HepG2 (cell line): ENCODE data around the gene PTPN18. TPM values are rescaled to one million over a fixed set of nuclear protein-coding genes. Genes with fewer than 3 reads are reported as not detected.

ENCODE experiments used
- ADNP ChIP-seq: sonication (generic); formaldehyde crosslinking; IDR thresholded peaks from 2 replicates; pipeline ENCODE4 v1.4.0; 2020; ENCODE audit warnings: missing genetic modification reagents
- GFI1 ChIP-seq: sonication (generic); formaldehyde crosslinking; IDR thresholded peaks from 2 replicates; pipeline ENCODE4 v1.5.0; 2020; ENCODE audit warnings: missing genetic modification reagents, mild to moderate bottlenecking, borderline replicate concordance
- HDAC1 ChIP-seq: sonication (generic); formaldehyde crosslinking; IDR thresholded peaks from 2 replicates; pipeline ENCODE4 v1.5.1; 2020; ENCODE audit warnings: mild to moderate bottlenecking, missing genetic modification reagents
- HNRNPL ChIP-seq: fragments of 200-400 bp; formaldehyde crosslinking; IDR thresholded peaks from 2 replicates; pipeline ENCODE4 v1.6.1; 2017; ENCODE audit warnings: mild to moderate bottlenecking, low read depth, low read length
- ISX ChIP-seq: sonication (generic); formaldehyde crosslinking; conservative IDR thresholded peaks from 2 replicates; pipeline ENCODE4 v1.5.0; 2020; ENCODE audit warnings: missing genetic modification reagents
- MAZ ChIP-seq, 2 experiments: sonication (generic) in 1 of 2; formaldehyde crosslinking in 1 of 2; IDR thresholded peaks; 2 replicates each; pipeline versions ENCODE4 v1.5.0 to v1.6.1; 2012 to 2020; ENCODE audit warnings: low read depth in 2 of 2, mild to moderate bottlenecking in 2 of 2, borderline replicate concordance in 1 of 2, improper control_type of control experiment in 1 of 2, low read length in 1 of 2, missing genetic modification reagents in 1 of 2, moderate library complexity in 1 of 2
- PITX1 ChIP-seq: sonication (generic); formaldehyde crosslinking; IDR thresholded peaks from 2 replicates; pipeline ENCODE4 v1.5.1; 2020; ENCODE audit warnings: mild to moderate bottlenecking, missing genetic modification reagents
- SRY ChIP-seq: sonication (generic); formaldehyde crosslinking; IDR thresholded peaks from 2 replicates; pipeline ENCODE4 v1.8.0; 2022; ENCODE audit warnings: mild to moderate bottlenecking, missing genetic modification reagents
- ZBTB42 ChIP-seq: sonication (generic); formaldehyde crosslinking; IDR thresholded peaks from 2 replicates; pipeline ENCODE4 v1.5.0; 2020; ENCODE audit warnings: mild to moderate bottlenecking, missing genetic modification reagents
- ZNF629 ChIP-seq: sonication (generic); formaldehyde crosslinking; conservative IDR thresholded peaks from 2 replicates; pipeline ENCODE4 v1.5.0; 2020; ENCODE audit warnings: missing genetic modification reagents
- ZNF850 ChIP-seq: sonication (generic); formaldehyde crosslinking; conservative IDR thresholded peaks from 2 replicates; pipeline ENCODE4 v1.9.0; 2021; ENCODE audit warnings: mild to moderate bottlenecking, missing genetic modification reagents
- polyA plus RNA-seq, 8 experiments: library from polyadenylated mRNA; depleted of rRNA in 3 of 8; stranded (reverse) in 7 of 8; unstranded in 1 of 8; fragments of >200 nt; fragmentation: Illumina TruSeq in 4 of 8; extraction: Trizol in 4 of 8; gene quantifications; 2 replicates each; pipeline versions ENCODE4 v1.2.1 to v1.2.3, GENCODE V29; 2011 to 2016; ENCODE audit warnings: low read depth in 4 of 8, missing spikeins in 1 of 8, mixed read lengths in 1 of 8; ENCODE audit not compliant: insufficient read depth in 1 of 8
- total RNA-seq, 5 experiments: library from RNA; depleted of rRNA; stranded (reverse); fragments of >200 nt; fragmentation: Illumina TruSeq; extraction: Trizol; gene quantifications; 2 replicates each; pipeline ENCODE4 v1.2.3, GENCODE V29; 2016; ENCODE audit warnings: low read depth in 1 of 5
- TF ChIP-seq, protein P1 (sequence below): sonication (generic); formaldehyde crosslinking; IDR thresholded peaks from 2 replicates; pipeline ENCODE4 v1.5.0; 2020; ENCODE audit warnings: missing genetic modification reagents
- TF ChIP-seq, protein P2 (sequence below): sonication (generic); formaldehyde crosslinking; IDR thresholded peaks from 2 replicates; pipeline ENCODE4 v1.4.0; 2020; ENCODE audit warnings: mild to moderate bottlenecking, low read depth, missing genetic modification reagents
- TF ChIP-seq, protein P3 (sequence below): sonication (generic); formaldehyde crosslinking; IDR thresholded peaks from 2 replicates; pipeline ENCODE4 v1.8.1; 2023; ENCODE audit warnings: mild to moderate bottlenecking, moderate library complexity, missing genetic modification reagents
- TF ChIP-seq, protein P4 (sequence below): sonication (generic); formaldehyde crosslinking; IDR thresholded peaks from 2 replicates; pipeline ENCODE4 v1.4.0; 2020; ENCODE audit warnings: mild to moderate bottlenecking, missing genetic modification reagents
- TF ChIP-seq, protein P5 (sequence below): sonication (generic); formaldehyde crosslinking; IDR thresholded peaks from 2 replicates; pipeline ENCODE4 v1.8.1; 2023; ENCODE audit warnings: missing genetic modification reagents, mild to moderate bottlenecking, borderline replicate concordance

The PTPN18 gene
- total and polyA plus RNA-seq, 2 of the 13 experiments (the other 11 are each of a cell fraction or from before 2014, with no cell fraction given), result 14.8 to 39.6 TPM

DNA sequence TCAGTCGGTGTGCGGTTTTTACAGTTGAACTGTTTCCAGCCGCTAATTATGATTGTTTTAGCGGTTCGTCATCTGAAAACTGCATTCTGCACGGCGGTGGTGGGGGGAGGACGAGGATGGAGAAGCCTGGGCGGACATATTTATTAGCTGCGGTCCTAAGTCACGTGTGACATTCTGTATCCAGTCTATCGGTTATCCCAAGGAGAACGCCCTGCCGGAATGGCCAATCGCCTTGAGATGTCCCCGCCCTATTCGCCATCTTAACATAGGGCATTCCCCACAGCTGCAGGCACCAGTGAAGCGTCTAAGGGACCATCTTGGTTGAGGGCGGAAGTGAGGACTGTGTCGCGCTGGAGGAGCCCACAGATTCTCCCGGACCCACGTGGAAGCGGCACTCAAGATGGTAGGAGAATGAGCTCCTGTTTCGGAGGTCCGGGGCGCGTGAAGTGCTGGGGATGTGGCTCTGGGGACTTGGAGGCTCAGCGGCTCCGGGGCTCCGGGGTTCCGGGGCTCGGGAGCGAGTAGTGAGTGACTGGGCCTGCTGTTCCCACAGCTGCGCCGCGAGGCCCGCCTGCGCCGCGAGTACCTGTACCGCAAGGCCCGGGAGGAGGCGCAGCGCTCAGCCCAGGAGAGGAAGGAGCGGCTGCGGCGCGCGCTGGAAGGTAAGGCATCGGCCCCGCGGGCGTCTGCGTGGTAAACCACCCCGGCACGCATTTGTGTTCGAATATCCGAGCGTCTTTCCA lies 13.2 kb upstream of the PTPN18 start, which contains the start of gene IMP4 (continued):
- TF ChIP-seq, protein P1, sequence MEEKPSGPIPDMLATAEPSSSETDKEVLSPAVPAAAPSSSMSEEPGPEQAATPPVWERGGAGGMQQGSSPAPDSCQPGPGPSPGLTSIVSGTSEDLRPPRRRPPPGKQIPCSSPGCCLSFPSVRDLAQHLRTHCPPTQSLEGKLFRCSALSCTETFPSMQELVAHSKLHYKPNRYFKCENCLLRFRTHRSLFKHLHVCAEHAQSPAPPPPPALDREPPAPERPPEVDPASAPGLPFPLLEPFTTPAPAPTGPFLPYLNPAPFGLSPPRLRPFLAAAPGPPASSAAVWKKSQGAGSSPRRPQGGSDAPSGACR, result peak; percentile 66; the same call in 1 of the 2 replicates
- peak; percentile 76 for TF ChIP-seq GFI1 (CRISPR knock-in tag)
- TF ChIP-seq PITX1 (CRISPR knock-in tag), result no peak; the same call in 1 of the 2 replicates
- no peak; the same call in 1 of the 2 replicates for TF ChIP-seq ZNF629 (CRISPR knock-in tag)
- TF ChIP-seq, protein P2, sequence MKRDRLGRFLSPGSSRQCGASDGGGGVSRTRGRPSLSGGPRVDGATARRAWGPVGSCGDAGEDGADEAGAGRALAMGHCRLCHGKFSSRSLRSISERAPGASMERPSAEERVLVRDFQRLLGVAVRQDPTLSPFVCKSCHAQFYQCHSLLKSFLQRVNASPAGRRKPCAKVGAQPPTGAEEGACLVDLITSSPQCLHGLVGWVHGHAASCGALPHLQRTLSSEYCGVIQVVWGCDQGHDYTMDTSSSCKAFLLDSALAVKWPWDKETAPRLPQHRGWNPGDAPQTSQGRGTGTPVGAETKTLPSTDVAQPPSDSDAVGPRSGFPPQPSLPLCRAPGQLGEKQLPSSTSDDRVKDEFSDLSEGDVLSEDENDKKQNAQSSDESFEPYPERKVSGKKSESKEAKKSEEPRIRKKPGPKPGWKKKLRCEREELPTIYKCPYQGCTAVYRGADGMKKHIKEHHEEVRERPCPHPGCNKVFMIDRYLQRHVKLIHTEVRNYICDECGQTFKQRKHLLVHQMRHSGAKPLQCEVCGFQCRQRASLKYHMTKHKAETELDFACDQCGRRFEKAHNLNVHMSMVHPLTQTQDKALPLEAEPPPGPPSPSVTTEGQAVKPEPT, result peak; percentile 90; the same call in 1 of the 2 replicates
- TF ChIP-seq, protein P3, sequence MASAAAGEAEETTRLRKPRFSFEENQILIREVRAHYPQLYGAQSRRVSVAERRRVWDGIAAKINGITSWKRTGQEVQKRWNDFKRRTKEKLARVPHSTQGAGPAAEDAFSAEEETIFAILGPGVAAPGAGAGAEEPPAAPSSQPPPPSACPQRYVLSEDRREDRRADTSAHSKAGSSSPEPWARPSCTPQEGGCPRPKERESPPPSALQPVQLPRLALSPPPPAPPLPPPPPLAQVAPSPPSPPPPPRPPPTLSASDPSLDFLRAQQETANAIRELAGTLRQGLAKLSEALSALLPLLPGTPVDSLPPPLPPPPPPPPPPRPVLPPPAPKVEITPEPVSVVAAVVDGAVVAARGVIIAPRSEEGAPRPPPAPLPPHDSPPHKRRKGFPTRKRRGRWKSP (CRISPR knock-in tag), result peak; percentile 97
- no peak for TF ChIP-seq ADNP (CRISPR knock-in tag)
- TF ChIP-seq HDAC1 (CRISPR knock-in tag), result peak; percentile 97
- TF ChIP-seq, protein P4, sequence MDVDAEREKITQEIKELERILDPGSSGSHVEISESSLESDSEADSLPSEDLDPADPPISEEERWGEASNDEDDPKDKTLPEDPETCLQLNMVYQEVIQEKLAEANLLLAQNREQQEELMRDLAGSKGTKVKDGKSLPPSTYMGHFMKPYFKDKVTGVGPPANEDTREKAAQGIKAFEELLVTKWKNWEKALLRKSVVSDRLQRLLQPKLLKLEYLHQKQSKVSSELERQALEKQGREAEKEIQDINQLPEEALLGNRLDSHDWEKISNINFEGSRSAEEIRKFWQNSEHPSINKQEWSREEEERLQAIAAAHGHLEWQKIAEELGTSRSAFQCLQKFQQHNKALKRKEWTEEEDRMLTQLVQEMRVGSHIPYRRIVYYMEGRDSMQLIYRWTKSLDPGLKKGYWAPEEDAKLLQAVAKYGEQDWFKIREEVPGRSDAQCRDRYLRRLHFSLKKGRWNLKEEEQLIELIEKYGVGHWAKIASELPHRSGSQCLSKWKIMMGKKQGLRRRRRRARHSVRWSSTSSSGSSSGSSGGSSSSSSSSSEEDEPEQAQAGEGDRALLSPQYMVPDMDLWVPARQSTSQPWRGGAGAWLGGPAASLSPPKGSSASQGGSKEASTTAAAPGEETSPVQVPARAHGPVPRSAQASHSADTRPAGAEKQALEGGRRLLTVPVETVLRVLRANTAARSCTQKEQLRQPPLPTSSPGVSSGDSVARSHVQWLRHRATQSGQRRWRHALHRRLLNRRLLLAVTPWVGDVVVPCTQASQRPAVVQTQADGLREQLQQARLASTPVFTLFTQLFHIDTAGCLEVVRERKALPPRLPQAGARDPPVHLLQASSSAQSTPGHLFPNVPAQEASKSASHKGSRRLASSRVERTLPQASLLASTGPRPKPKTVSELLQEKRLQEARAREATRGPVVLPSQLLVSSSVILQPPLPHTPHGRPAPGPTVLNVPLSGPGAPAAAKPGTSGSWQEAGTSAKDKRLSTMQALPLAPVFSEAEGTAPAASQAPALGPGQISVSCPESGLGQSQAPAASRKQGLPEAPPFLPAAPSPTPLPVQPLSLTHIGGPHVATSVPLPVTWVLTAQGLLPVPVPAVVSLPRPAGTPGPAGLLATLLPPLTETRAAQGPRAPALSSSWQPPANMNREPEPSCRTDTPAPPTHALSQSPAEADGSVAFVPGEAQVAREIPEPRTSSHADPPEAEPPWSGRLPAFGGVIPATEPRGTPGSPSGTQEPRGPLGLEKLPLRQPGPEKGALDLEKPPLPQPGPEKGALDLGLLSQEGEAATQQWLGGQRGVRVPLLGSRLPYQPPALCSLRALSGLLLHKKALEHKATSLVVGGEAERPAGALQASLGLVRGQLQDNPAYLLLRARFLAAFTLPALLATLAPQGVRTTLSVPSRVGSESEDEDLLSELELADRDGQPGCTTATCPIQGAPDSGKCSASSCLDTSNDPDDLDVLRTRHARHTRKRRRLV, result peak; percentile 77; the same call in 1 of the 2 replicates
- TF ChIP-seq MAZ (IDR thresholded peaks at IDR 0.05; ENCODE audit: borderline replicate concordance, low read depth, low read length), result peak; percentile 39; the same call in 1 of the 2 replicates
- TF ChIP-seq MAZ (CRISPR knock-in tag; IDR thresholded peaks at IDR 0.05; ENCODE audit: low read depth), result peak; percentile 52
- TF ChIP-seq ISX (CRISPR knock-in tag), result 0 out of 2 replicates have a peak, but pooled peaks have one; percentile 64
- TF ChIP-seq, protein P5, sequence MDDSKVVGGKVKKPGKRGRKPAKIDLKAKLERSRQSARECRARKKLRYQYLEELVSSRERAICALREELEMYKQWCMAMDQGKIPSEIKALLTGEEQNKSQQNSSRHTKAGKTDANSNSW (CRISPR knock-in tag), result peak; percentile 66; the same call in 1 of the 2 replicates
- TF ChIP-seq ZNF850, result no peak
- TF ChIP-seq SRY (CRISPR knock-in tag), result peak; percentile 91
- no peak for TF ChIP-seq HNRNPL
- 0 out of 2 replicates have a peak, but pooled peaks have one; percentile 46 for TF ChIP-seq ZBTB42 (CRISPR knock-in tag)
